T1000 (cell line): ENCODE data around the gene MBOAT1.

Experiments
- DNase-seq: peaks from one replicate; lab custom pipeline; 2025; ENCODE audit warnings: mixed read lengths; lab: John Stamatoyannopoulos, UW

Gene MBOAT1

GRCh38 chr6:20233007-20233730 lies 20.9 kb upstream of the MBOAT1 start:
- DNase-seq, result no peak

GRCh38 chr6:20232188-20232587 lies 19.9 kb upstream of the MBOAT1 start:
- no peak for DNase-seq

- no peak for DNase-seq
Observed at GRCh38 chr6:20230401-20231119, 18.3 kb upstream of the MBOAT1 start.

- no peak for DNase-seq
Observed at GRCh38 chr6:20229881-20230280, 17.6 kb upstream of the MBOAT1 start.

GRCh38 chr6:20227350-20227749 lies 15.1 kb upstream of the MBOAT1 start:
- DNase-seq, result no peak

- DNase-seq, result no peak
Observed at GRCh38 chr6:20223141-20223540, 10.9 kb upstream of the MBOAT1 start.

GRCh38 chr6:20221421-20221820 lies 9.2 kb upstream of the MBOAT1 start:
- DNase-seq, result no peak

- DNase-seq, result no peak
Observed at GRCh38 chr6:20220359-20220758, 8.1 kb upstream of the MBOAT1 start.

- no peak for DNase-seq
Observed at GRCh38 chr6:20217891-20218290, 5.6 kb upstream of the MBOAT1 start.

GRCh38 chr6:20217324-20217855 lies 5.1 kb upstream of the MBOAT1 start:
- DNase-seq, result no peak

- DNase-seq, result no peak
Observed at GRCh38 chr6:20215310-20215709, 3.0 kb upstream of the MBOAT1 start.

- DNase-seq, result no peak
Observed at GRCh38 chr6:20213271-20213798, 1.1 kb upstream of the MBOAT1 start.

GRCh38 chr6:20211941-20212391 lies 303 bp downstream of the MBOAT1 start:
- DNase-seq, result no peak

GRCh38 chr6:20211037-20211940 lies 980 bp downstream of the MBOAT1 start:
- no peak for DNase-seq

- DNase-seq, result no peak
Observed at GRCh38 chr6:20210158-20210557, 2.1 kb downstream of the MBOAT1 start.

GRCh38 chr6:20208687-20209378 lies 3.4 kb downstream of the MBOAT1 start:
- DNase-seq, result no peak

GRCh38 chr6:20207088-20207418 lies 5.2 kb downstream of the MBOAT1 start:
- no peak for DNase-seq

GRCh38 chr6:20205722-20206161 lies 6.5 kb downstream of the MBOAT1 start:
- DNase-seq, result no peak

GRCh38 chr6:20204512-20204894 lies 7.8 kb downstream of the MBOAT1 start:
- DNase-seq, result no peak

GRCh38 chr6:20203561-20204511 lies 8.4 kb downstream of the MBOAT1 start:
- DNase-seq, result no peak
